ENCODE measurements around the gene ANAPC5.

- no peak for TF ChIP-seq POLR2AphosphoS5 (IDR thresholded peaks at IDR 0.05; ENCODE audit: low read depth, low read length)
- no peak for TF ChIP-seq SIN3A (IDR thresholded peaks at IDR 0.05; ENCODE audit: borderline replicate concordance, insufficient read depth, low read length)
- TF ChIP-seq TAF1 (IDR thresholded peaks at IDR 0.05; ENCODE audit: borderline replicate concordance, insufficient read depth, low read length) = no peak
- TF ChIP-seq REST (IDR thresholded peaks at IDR 0.05; ENCODE audit: insufficient read depth in 1 of 2, low read depth in 2 of 2, low read length in 2 of 2) = no peak
- no peak for TF ChIP-seq FOXP2 (optimal IDR thresholded peaks at IDR 0.05; ENCODE audit: borderline replicate concordance, extremely low read depth, extremely low read length, insufficient read depth)
Measured at GRCh38 chr12:121371404-121371803, 19.2 kb upstream of the ANAPC5 start.
